ENCODE results near the gene MROH8.

DNA sequence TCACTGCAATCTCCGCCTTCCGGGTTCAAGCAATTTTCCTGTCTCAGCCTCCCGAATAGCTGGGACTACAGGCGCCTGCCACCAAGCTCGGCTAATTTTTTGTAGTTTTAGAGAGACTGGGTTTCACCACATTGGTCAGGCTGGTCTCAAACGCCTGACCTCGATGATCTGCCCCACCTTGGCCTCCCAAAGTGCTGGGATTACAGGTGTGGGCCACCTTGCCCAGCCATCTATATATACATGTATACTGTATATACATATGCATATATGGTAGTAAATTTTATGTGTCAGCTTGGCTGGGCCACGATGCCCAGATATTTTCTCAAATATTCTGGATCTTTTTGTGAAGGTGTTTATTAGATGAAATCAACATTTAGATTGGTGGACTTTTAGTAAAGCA, 102.3 kb downstream of the MROH8 start:
- TF ChIP-seq, protein P1, sequence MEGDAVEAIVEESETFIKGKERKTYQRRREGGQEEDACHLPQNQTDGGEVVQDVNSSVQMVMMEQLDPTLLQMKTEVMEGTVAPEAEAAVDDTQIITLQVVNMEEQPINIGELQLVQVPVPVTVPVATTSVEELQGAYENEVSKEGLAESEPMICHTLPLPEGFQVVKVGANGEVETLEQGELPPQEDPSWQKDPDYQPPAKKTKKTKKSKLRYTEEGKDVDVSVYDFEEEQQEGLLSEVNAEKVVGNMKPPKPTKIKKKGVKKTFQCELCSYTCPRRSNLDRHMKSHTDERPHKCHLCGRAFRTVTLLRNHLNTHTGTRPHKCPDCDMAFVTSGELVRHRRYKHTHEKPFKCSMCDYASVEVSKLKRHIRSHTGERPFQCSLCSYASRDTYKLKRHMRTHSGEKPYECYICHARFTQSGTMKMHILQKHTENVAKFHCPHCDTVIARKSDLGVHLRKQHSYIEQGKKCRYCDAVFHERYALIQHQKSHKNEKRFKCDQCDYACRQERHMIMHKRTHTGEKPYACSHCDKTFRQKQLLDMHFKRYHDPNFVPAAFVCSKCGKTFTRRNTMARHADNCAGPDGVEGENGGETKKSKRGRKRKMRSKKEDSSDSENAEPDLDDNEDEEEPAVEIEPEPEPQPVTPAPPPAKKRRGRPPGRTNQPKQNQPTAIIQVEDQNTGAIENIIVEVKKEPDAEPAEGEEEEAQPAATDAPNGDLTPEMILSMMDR (IDR thresholded peaks at IDR 0.05), result no peak
- no peak for TF ChIP-seq POLR2A (IDR thresholded peaks at IDR 0.05)
